Thoracic aorta (tissue), 2 donors: Measurements from ENCODE around the gene NKAIN2. TPM values are rescaled to one million over a fixed set of nuclear protein-coding genes. Genes with fewer than 3 reads are reported as not detected.

Experiments used
- ATAC-seq: fragments of 150-250 bp; one replicate; pipeline ENCODE4 v1.8.0; 2017; ENCODE audit warnings: low read depth; ENCODE audit not compliant: insufficient number of reproducible peaks, low FRiP score
- DNase-seq: peaks from one replicate; pipeline ENCODE4 v3.0.0-alpha.2; 2020; ENCODE audit warnings: low spot score
- H3K27ac ChIP-seq, 2 donors: fragments of 200-600 bp; sonication (generic); 1 replicate in 1 of 2; 2 replicates in 1 of 2; pipeline ENCODE4 v1.5.1; 2016; ENCODE audit warnings: mild to moderate bottlenecking in 2 of 2, moderate library complexity in 2 of 2
- H3K27me3 ChIP-seq: fragments of 200-600 bp; sonication (generic); replicated peaks from 2 replicates; pipeline ENCODE4 v1.6.0; 2016; ENCODE audit warnings: mild to moderate bottlenecking; ENCODE audit not compliant: insufficient read depth
- H3K36me3 ChIP-seq: fragments of 200-600 bp; sonication (generic); one replicate; pipeline ENCODE4 v1.5.1; 2016
- H3K4me1 ChIP-seq, 2 donors: fragments of 200-600 bp; sonication (generic); 1 replicate in 1 of 2; 2 replicates in 1 of 2; pipeline versions ENCODE4 v1.5.1 to v1.6.0; 2016; ENCODE audit warnings: low read depth in 2 of 2, mild to moderate bottlenecking in 1 of 2; ENCODE audit not compliant: control insufficient read depth in 1 of 2
- H3K4me3 ChIP-seq: fragments of 200-600 bp; sonication (generic); 2 replicates; pipeline ENCODE4 v1.5.1; 2016; ENCODE audit warnings: mild to moderate bottlenecking
- H3K9me3 ChIP-seq: fragments of 200-600 bp; sonication (generic); 2 replicates; pipeline ENCODE4 v1.5.1; 2016
- total RNA-seq, 2 donors: library from RNA; depleted of rRNA; stranded (reverse); fragments of >200 nt; gene quantifications; one replicate each; pipeline versions ENCODE4 v1.1.0 to v1.2.3, GENCODE V29; 2016
- TF ChIP-seq, protein P1 (sequence below): fragments of 200-600 bp; sonication (generic); IDR thresholded peaks from one replicate; pipeline ENCODE4 v1.5.1; 2019; ENCODE audit warnings: antibody characterized with exemption

NKAIN2 gene
- total RNA-seq, 2 donors from 2014 or later = 0.28 TPM; not detected in 1

DNA sequence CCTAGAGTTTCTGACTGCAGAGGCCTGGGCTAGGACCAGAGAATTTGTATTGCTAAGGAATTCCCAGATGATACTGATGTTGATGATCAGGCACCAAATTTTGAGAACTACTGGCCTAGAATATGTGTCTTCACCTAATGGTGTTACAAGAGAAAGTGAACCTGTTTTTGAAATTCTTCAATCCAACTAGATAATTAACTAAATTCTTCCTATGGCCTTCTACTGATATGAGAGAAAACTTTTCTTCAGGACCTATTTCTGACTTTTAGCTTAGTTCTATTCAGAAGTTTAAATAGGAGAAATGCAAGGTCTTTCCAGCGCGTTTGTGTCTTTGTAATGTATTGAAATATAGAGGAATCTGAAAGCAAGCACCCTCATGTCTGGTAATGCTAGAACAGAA lies 7.3 kb downstream of the NKAIN2 start:
- ATAC-seq (no peak), DNase-seq (no peak)
- TF ChIP-seq, protein P1, sequence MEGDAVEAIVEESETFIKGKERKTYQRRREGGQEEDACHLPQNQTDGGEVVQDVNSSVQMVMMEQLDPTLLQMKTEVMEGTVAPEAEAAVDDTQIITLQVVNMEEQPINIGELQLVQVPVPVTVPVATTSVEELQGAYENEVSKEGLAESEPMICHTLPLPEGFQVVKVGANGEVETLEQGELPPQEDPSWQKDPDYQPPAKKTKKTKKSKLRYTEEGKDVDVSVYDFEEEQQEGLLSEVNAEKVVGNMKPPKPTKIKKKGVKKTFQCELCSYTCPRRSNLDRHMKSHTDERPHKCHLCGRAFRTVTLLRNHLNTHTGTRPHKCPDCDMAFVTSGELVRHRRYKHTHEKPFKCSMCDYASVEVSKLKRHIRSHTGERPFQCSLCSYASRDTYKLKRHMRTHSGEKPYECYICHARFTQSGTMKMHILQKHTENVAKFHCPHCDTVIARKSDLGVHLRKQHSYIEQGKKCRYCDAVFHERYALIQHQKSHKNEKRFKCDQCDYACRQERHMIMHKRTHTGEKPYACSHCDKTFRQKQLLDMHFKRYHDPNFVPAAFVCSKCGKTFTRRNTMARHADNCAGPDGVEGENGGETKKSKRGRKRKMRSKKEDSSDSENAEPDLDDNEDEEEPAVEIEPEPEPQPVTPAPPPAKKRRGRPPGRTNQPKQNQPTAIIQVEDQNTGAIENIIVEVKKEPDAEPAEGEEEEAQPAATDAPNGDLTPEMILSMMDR = no peak
- H3K27ac ChIP-seq = no peak overlapping the region
- H3K27me3 ChIP-seq = no peaks in the 10 kb centered on the region
- no peaks in the 10 kb centered on the region for H3K9me3 ChIP-seq
- H3K4me1 ChIP-seq = no peaks in the 10 kb centered on the region
- H3K36me3 ChIP-seq = no peaks in the 10 kb centered on the region
- H3K4me3 ChIP-seq = no peak overlapping the region

DNA sequence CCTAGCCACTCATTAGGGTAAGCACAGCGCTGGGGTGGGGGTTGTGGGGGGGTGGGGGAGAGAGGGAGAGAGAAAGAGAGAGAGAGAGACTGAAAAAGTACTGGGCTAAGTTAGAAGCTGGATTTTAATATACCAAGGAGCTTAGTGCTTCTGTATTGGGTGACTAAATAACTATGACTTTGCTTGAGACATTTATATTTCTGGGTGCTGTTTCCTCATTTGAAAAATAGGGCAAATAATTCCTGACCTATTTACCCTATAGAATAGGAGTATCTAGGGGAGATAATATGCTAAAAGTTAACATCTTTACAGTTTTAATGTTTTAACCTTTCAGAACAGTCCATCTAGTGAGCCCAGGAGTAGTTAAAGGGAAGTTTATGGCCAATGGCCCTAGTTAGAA lies 7.7 kb downstream of the NKAIN2 start:
- no peaks in the 10 kb centered on the region for H3K27me3 ChIP-seq
- TF ChIP-seq, protein P1 = no peak
- no peak for DNase-seq
- no peaks in the 10 kb centered on the region for H3K9me3 ChIP-seq
- ATAC-seq = no peak
- no peak overlapping the region for H3K4me3 ChIP-seq
- no peaks in the 10 kb centered on the region for H3K36me3 ChIP-seq
- no peaks in the 10 kb centered on the region for H3K4me1 ChIP-seq
- no peak overlapping the region for H3K27ac ChIP-seq

DNA sequence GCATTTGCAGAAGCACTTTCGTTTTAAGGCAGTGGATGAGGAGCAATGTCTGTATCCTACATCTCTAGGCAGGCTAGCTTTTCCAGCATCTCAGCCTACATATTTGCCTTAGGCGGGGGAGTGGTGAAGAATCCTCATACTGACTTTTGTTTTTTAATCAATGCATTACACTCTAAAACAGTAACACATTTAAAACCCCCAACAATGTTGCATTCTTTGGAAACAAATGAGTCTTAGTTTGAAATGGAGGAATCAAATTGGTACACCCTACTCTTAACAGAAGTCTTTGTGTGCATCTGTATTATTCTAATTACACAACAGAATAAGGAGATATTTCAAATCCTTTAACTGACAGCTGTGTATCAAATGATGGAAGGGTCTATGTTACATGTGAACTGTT lies 9.0 kb downstream of the NKAIN2 start:
- Histone ChIP-seq H3K4me3 (no peak overlapping the region), H3K27ac (no peak overlapping the region), H3K9me3 (no peaks in the 10 kb centered on the region), H3K36me3 (no peaks in the 10 kb centered on the region), H3K27me3 (no peaks in the 10 kb centered on the region), H3K4me1 (no peaks in the 10 kb centered on the region)
- TF ChIP-seq, protein P1 = no peak
- ATAC-seq (no peak), DNase-seq (no peak)

DNA sequence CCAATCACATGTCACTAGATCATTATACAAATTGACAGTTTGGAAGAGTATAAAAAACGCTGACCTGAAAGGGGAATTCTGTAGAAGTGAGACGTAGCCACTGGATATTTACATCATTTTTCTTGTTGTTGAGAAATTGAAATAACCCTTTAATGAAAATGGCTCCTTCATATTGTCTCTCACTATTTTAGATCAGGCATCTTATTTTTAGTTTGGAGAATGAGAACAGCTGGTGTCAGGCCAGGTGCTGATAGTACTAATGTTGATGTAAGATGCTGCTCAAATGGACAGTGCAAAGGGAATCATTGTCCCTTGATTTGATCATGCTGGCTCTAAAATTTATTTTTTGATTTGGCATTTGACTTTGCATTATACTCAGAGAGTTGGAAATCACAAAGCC lies 17.4 kb downstream of the NKAIN2 start:
- Histone ChIP-seq H3K27ac (no peak overlapping the region), H3K27me3 (no peaks in the 10 kb centered on the region), H3K4me1 (no peaks in the 10 kb centered on the region), H3K36me3 (no peaks in the 10 kb centered on the region), H3K9me3 (no peaks in the 10 kb centered on the region), H3K4me3 (no peak overlapping the region)
- no peak for DNase-seq
- no peak for ATAC-seq
- TF ChIP-seq, protein P1 = no peak

DNA sequence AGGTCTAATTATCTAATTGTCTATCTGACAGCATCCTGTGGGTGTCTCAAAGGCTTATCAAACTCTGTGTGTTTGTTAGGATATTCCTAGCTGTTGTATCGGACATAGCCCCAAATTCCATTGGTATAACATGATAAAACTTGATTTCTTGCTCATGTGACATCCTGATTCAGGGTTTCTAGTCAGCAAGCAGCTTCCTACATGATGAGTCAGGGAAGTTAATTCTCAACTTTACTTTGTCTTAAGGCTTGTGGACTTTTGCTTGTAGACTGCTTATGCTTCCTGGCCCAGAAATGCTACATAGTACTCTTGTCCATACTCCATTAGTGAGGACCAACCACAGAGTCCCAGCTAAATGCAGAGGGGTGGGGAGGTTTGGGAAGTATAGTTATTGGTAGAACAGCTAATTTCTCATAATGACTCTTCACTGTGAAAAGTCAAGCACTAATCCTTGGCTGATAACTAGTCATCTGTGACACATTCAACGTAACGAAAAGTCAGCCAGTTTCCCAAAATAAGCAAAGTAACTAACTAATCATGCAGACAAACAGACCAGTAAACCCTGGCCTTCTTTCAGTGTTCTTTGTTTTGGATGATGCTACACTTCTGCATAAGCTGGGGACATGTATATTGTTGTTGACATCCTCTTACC lies 25.8 kb downstream of the NKAIN2 start:
- TF ChIP-seq, protein P1 = no peak
- no peaks in the 10 kb centered on the region for H3K27me3 ChIP-seq
- no peak for ATAC-seq
- no peaks in the 10 kb centered on the region for H3K9me3 ChIP-seq
- no peaks in the 10 kb centered on the region for H3K36me3 ChIP-seq
- DNase-seq = no peak
- H3K4me1 ChIP-seq = no peaks in the 10 kb centered on the region
- no peak overlapping the region for H3K27ac ChIP-seq
- no peak overlapping the region for H3K4me3 ChIP-seq
